Mesenchymal stem cell (in vitro differentiated cells and primary cell): ENCODE data around the gene SNORC.

ENCODE experiments used
- DNase-seq: peaks from one replicate; pipeline ENCODE4 v3.0.0-alpha.2; 2013
- H2AFZ ChIP-seq: one replicate; pipeline ENCODE4 v1.6.1; 2013; ENCODE audit warnings: low read depth, mild to moderate bottlenecking, control low read depth, inconsistent platforms, low read length, moderate library complexity
- H2AK5ac ChIP-seq: 2 replicates; pipeline ENCODE4 v1.6.1; 2013; ENCODE audit warnings: low read length, moderate library complexity, mild to moderate bottlenecking, inconsistent platforms; ENCODE audit not compliant: severe bottlenecking
- H2BK120ac ChIP-seq: one replicate; pipeline ENCODE4 v1.6.1; 2013; ENCODE audit warnings: low read depth, mild to moderate bottlenecking, inconsistent platforms, low read length, moderate library complexity
- H2BK12ac ChIP-seq, 2 experiments: one replicate each; pipeline ENCODE4 v1.6.1; 2013; ENCODE audit warnings: inconsistent platforms in 2 of 2, low read length in 2 of 2, mild to moderate bottlenecking in 2 of 2, moderate library complexity in 2 of 2, control low read depth in 1 of 2
- H2BK15ac ChIP-seq: one replicate; pipeline ENCODE4 v1.6.1; 2013; ENCODE audit warnings: mild to moderate bottlenecking, low read depth, inconsistent platforms; ENCODE audit not compliant: poor library complexity, severe bottlenecking
- H2BK5ac ChIP-seq: 2 replicates; pipeline ENCODE4 v1.6.1; 2013; ENCODE audit warnings: low read depth, mild to moderate bottlenecking, low read length, control low read depth, inconsistent platforms; ENCODE audit not compliant: poor library complexity, severe bottlenecking
- H3K14ac ChIP-seq, 2 experiments: one replicate each; pipeline ENCODE4 v1.6.1; 2013; ENCODE audit warnings: inconsistent platforms in 2 of 2, low read length in 2 of 2, control low read depth in 1 of 2, mild to moderate bottlenecking in 1 of 2, moderate library complexity in 1 of 2
- H3K18ac ChIP-seq, 2 experiments: one replicate each; pipeline ENCODE4 v1.6.1; 2013; ENCODE audit warnings: inconsistent platforms in 2 of 2, low read length in 2 of 2, control low read depth in 1 of 2, low read depth in 1 of 2, mild to moderate bottlenecking in 1 of 2
- H3K23ac ChIP-seq, 2 experiments: one replicate each; pipeline ENCODE4 v1.6.1; 2013; ENCODE audit warnings: inconsistent platforms in 2 of 2, low read length in 2 of 2, mild to moderate bottlenecking in 2 of 2, moderate library complexity in 2 of 2, control low read depth in 1 of 2
- H3K27ac ChIP-seq: 2 replicates; pipeline ENCODE4 v1.5.1; 2013; ENCODE audit warnings: mild to moderate bottlenecking, moderate library complexity, low read length, control low read depth, inconsistent platforms; ENCODE audit not compliant: poor library complexity, severe bottlenecking
- H3K27me3 ChIP-seq, 2 experiments: 2 replicates each; pipeline versions ENCODE4 v1.6.1 to v1.7.0; 2013; ENCODE audit warnings: low read length in 2 of 2, mild to moderate bottlenecking in 2 of 2, moderate library complexity in 2 of 2, control low read depth in 1 of 2, inconsistent platforms in 1 of 2; ENCODE audit not compliant: control insufficient read depth in 1 of 2, insufficient read depth in 1 of 2
- H3K36me3 ChIP-seq, 2 experiments: 2 replicates each; pipeline versions ENCODE4 v1.6.1 to v1.7.0; 2013; ENCODE audit warnings: low read length in 2 of 2, control low read depth in 1 of 2, inconsistent platforms in 1 of 2, low read depth in 1 of 2, mild to moderate bottlenecking in 1 of 2; ENCODE audit not compliant: insufficient read depth in 2 of 2, control insufficient read depth in 1 of 2
- H3K4ac ChIP-seq, 2 experiments: one replicate each; pipeline ENCODE4 v1.6.1; 2013; ENCODE audit warnings: inconsistent platforms in 2 of 2, low read length in 2 of 2, mild to moderate bottlenecking in 2 of 2, moderate library complexity in 2 of 2, control low read depth in 1 of 2, low read depth in 1 of 2
- H3K4me1 ChIP-seq: 2 replicates; pipeline ENCODE4 v1.6.1; 2013; ENCODE audit warnings: low read depth, low read length, control low read depth; ENCODE audit not compliant: control insufficient read depth, insufficient read depth
- H3K4me2 ChIP-seq: 2 replicates; pipeline ENCODE4 v1.6.1; 2013; ENCODE audit warnings: low read length, mild to moderate bottlenecking, inconsistent platforms; ENCODE audit not compliant: poor library complexity, severe bottlenecking
- H3K4me3 ChIP-seq, 2 experiments: 2 replicates each; pipeline versions ENCODE4 v1.5.1 to v1.7.0; 2013; ENCODE audit warnings: low read length in 2 of 2, mild to moderate bottlenecking in 2 of 2, control low read depth in 1 of 2, low read depth in 1 of 2; ENCODE audit not compliant: insufficient read depth in 1 of 2
- H3K79me1 ChIP-seq: replicated peaks from 2 replicates; pipeline ENCODE4 v1.6.1; 2013; ENCODE audit warnings: mild to moderate bottlenecking, control low read depth, low read length, inconsistent platforms; ENCODE audit not compliant: poor library complexity, severe bottlenecking
- H3K9ac ChIP-seq: 2 replicates; pipeline ENCODE4 v1.7.0; 2013; ENCODE audit warnings: mild to moderate bottlenecking, low read length, moderate library complexity
- H3K9me3 ChIP-seq: 2 replicates; pipeline ENCODE4 v1.7.0; 2013; ENCODE audit warnings: mild to moderate bottlenecking, low read length; ENCODE audit not compliant: control insufficient read depth
- H4K8ac ChIP-seq: one replicate; pipeline ENCODE4 v1.6.1; 2013; ENCODE audit warnings: inconsistent platforms, mild to moderate bottlenecking, low read length, moderate library complexity
- H4K91ac ChIP-seq: one replicate; pipeline ENCODE4 v1.6.1; 2013; ENCODE audit warnings: mild to moderate bottlenecking, low read length, inconsistent platforms
- WGBS: methylation state at CpG from one replicate; pipeline ENCODE4 v1.1.7; 2013; ENCODE audit warnings: mixed read lengths; 5-methylcytosine and 5-hydroxymethylcytosine counted together

SNORC gene

GRCh38 chr2:232896720-232897597 lies 26.9 kb downstream of the SNORC start:
- peaks cover 0 to 7% of the 10 kb centered on the region in 2 experiments for H3K27me3 ChIP-seq
- no peak overlapping the region for H3K4me3 ChIP-seq
- no peaks in the 10 kb centered on the region for H3K79me1 ChIP-seq
- H4K91ac ChIP-seq: no peak overlapping the region
- H3K4me1 ChIP-seq: peaks cover 8% of the 10 kb centered on the region
- H2AK5ac ChIP-seq: no peak overlapping the region
- H3K9me3 ChIP-seq: no peaks in the 10 kb centered on the region
- no peak overlapping the region for H2AFZ ChIP-seq
- H3K18ac ChIP-seq: no peak overlapping the region
- H3K23ac ChIP-seq: no peak overlapping the region
- H2BK12ac ChIP-seq: no peak overlapping the region
- no peaks in the 10 kb centered on the region for H3K36me3 ChIP-seq
- H4K8ac ChIP-seq: no peak overlapping the region
- H2BK5ac ChIP-seq: no peak overlapping the region
- H3K9ac ChIP-seq: no peak overlapping the region
- H3K4ac ChIP-seq: no peak overlapping the region
- 87% methylated on average over 7 of the region's 9 CpGs for WGBS
- no peak overlapping the region for H3K14ac ChIP-seq
- H3K4me2 ChIP-seq: no peak overlapping the region
- no peak overlapping the region for H2BK120ac ChIP-seq
- no peak overlapping the region for H2BK15ac ChIP-seq
- no peak for DNase-seq
- no peak overlapping the region for H3K27ac ChIP-seq

- no peak overlapping the region for H2BK120ac ChIP-seq
- H2BK12ac ChIP-seq: no peak overlapping the region
- H3K27me3 ChIP-seq: peaks cover 0 to 7% of the 10 kb centered on the region in 2 experiments
- H3K4me1 ChIP-seq: peaks cover 13% of the 10 kb centered on the region
- no peak overlapping the region for H3K27ac ChIP-seq
- no peak overlapping the region for H3K9ac ChIP-seq
- H2BK15ac ChIP-seq: no peak overlapping the region
- H3K9me3 ChIP-seq: no peaks in the 10 kb centered on the region
- H3K23ac ChIP-seq: no peak overlapping the region
- no peak for DNase-seq
- 93% methylated on average over 23 of the region's 24 CpGs for WGBS
- no peak overlapping the region for H4K91ac ChIP-seq
- no peaks in the 10 kb centered on the region for H3K79me1 ChIP-seq
- no peak overlapping the region for H4K8ac ChIP-seq
- H2BK5ac ChIP-seq: no peak overlapping the region
- no peaks in the 10 kb centered on the region for H3K36me3 ChIP-seq
- H2AK5ac ChIP-seq: no peak overlapping the region
- H3K4ac ChIP-seq: no peak overlapping the region
- no peak overlapping the region for H3K4me2 ChIP-seq
- H3K4me3 ChIP-seq: no peak overlapping the region
- H3K14ac ChIP-seq: no peak overlapping the region
- no peak overlapping the region for H3K18ac ChIP-seq
- no peak overlapping the region for H2AFZ ChIP-seq
Measured at GRCh38 chr2:232897598-232898408, 27.7 kb downstream of the SNORC start.

- H3K79me1 ChIP-seq: no peaks in the 10 kb centered on the region
- no peak overlapping the region for H3K4me3 ChIP-seq
- H3K27ac ChIP-seq: no peak overlapping the region
- H3K36me3 ChIP-seq: no peaks in the 10 kb centered on the region
- no peak overlapping the region for H4K8ac ChIP-seq
- no peak overlapping the region for H3K14ac ChIP-seq
- H3K4ac ChIP-seq: no peak overlapping the region
- H2BK5ac ChIP-seq: no peak overlapping the region
- H3K9ac ChIP-seq: no peak overlapping the region
- WGBS: 89% methylated on average over 18 of the region's 18 CpGs
- H2AFZ ChIP-seq: no peak overlapping the region
- no peak overlapping the region for H2BK15ac ChIP-seq
- H3K4me1 ChIP-seq: peaks cover 14% of the 10 kb centered on the region
- H2BK12ac ChIP-seq: no peak overlapping the region
- H3K9me3 ChIP-seq: no peaks in the 10 kb centered on the region
- H4K91ac ChIP-seq: peak overlapping the region; percentile 45
- peak; percentile 47 for DNase-seq
- H3K27me3 ChIP-seq: peaks cover 0 to 7% of the 10 kb centered on the region in 2 experiments
- H2BK120ac ChIP-seq: no peak overlapping the region
- peak overlapping the region in 1 of 2 experiments; percentile 54 for H3K18ac ChIP-seq
- no peak overlapping the region for H3K4me2 ChIP-seq
- H3K23ac ChIP-seq: no peak overlapping the region
- no peak overlapping the region for H2AK5ac ChIP-seq
Measured at GRCh38 chr2:232898592-232899543, 28.8 kb downstream of the SNORC start.
